ENCODE data around the gene VPS35L.

VPS35L gene

DNA sequence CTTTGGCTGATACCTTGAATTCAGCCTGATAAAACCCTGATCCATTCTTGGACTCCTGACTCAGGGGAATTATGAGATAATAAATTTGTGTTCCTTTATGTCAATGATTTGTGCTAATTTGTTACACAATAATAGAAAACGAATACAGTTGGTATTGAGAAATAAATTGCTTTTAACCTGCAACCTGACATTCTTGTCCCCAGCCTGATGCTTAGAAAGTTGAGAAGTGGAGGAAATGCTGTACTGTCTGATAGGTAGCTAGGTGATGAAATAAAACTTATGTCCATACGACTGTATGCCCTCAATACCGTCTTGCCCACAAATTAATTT lies 173.1 kb downstream of the VPS35L start:
- Mint-ChIP-seq H3K9me3 (no peaks in the 10 kb centered on the region), H3K27me3 (no peaks in the 10 kb centered on the region), H3K4me3 (no peak overlapping the region), H3K27ac (no peak overlapping the region), H3K36me3 (ENCODE audit: low read depth) (no peaks in the 10 kb centered on the region), H3K4me1 (ENCODE audit: low read depth) (peaks cover 9% of the 10 kb centered on the region)

DNA sequence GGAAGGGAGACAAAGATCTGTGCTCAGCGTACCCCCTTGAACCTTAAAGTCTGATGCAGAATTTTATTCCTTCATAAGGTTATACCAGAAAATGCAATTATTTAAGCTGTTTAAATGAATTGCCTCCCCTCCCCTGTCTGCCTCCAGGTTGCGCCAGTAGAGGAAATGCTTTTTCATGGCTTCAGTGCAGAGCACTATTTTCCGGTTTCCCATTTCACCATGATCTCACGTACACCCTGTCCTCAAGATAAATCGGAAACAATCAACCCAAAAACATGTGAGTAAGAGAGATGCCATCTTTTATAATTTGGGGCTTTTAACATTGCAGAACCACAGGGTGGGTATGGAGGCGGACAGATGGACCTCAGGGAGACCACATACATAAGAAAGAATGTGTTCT lies 178.0 kb downstream of the VPS35L start:
- Mint-ChIP-seq H3K4me1 (ENCODE audit: low read depth) (no peaks in the 10 kb centered on the region), H3K4me3 (no peak overlapping the region), H3K9me3 (no peaks in the 10 kb centered on the region), H3K27ac (no peak overlapping the region), H3K27me3 (no peaks in the 10 kb centered on the region), H3K36me3 (ENCODE audit: low read depth) (peaks cover 3% of the 10 kb centered on the region)

DNA sequence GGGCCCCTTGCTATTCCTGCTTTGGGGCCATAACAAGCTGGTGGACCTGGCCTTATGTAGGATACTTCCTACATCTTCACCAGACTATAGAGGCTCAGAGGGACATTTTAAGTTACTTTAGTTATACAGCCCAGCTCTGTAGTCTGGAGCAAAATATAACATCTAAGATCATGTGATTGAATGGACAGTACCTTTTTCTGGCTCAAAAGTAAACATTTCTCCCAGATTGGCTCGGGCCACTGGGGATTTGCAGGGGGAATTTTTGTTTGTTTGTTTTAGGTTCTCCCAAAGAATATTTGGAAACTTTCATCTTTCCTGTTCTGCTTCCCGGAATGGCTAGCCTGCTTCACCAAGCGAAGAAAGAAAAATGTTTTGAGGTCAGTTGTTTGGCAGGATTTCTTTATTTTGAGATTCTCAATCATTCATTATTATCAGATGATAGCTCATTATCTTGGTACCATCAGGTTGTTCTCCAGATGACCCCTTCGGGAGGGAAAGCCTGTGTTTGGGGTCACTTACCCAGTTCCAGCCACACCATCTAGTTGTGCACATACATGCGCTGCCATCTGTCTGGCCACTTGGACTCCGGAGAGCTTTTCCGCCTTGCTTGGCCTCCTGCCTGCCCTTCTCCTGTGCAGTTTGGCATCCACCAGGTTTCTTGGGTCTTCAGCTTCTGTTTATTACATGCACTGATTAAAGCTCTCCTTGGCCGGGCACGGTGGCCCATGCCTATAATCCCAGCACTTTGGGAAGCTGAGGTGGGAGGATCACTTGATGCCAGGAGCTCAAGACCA lies 179.8 kb downstream of the VPS35L start:
- peaks cover 3% of the 10 kb centered on the region for H3K36me3 Mint-ChIP-seq (ENCODE audit: low read depth)
- H3K4me3 Mint-ChIP-seq: no peak overlapping the region
- no peaks in the 10 kb centered on the region for H3K9me3 Mint-ChIP-seq
- no peaks in the 10 kb centered on the region for H3K4me1 Mint-ChIP-seq (ENCODE audit: low read depth)
- H3K27ac Mint-ChIP-seq: no peak overlapping the region
- no peaks in the 10 kb centered on the region for H3K27me3 Mint-ChIP-seq

DNA sequence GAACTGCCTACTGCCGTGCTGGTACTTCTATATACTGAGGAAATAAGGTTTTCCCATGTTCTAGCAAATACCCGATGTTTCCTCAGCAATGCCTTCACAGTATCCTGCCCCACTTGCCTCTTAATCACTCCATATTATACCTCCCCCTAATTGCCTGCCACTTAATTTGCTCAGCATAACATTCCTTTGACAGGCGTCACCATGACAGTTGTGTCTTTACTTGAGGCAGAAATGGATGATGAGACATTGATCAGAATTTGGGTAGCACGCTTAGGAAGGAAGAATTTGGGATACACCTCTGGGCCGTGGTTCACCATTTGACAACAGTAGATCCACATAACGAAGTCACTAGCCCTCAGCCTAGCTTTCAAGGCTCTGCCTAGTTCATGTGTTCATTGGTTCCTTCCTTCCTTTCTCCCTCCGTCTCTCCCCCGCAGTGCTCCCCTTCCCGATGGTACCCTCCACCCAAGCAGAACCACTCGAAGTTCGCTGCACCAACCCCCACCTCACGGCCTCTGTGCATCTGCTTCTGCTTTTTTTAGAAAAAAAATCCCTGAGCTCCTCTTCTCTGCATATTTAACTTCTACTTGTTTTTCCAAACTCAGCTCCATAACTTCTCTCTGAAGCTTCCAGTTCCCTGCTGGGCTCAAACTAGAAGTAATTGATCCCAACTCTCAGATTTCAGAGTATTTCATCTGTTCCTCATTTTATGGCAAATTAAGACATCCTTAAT lies 182.0 kb downstream of the VPS35L start:
- Mint-ChIP-seq H3K36me3 (ENCODE audit: low read depth) (peaks cover 3% of the 10 kb centered on the region), H3K9me3 (no peaks in the 10 kb centered on the region), H3K27me3 (no peaks in the 10 kb centered on the region), H3K27ac (no peak overlapping the region), H3K4me3 (no peak overlapping the region), H3K4me1 (ENCODE audit: low read depth) (no peaks in the 10 kb centered on the region)

DNA sequence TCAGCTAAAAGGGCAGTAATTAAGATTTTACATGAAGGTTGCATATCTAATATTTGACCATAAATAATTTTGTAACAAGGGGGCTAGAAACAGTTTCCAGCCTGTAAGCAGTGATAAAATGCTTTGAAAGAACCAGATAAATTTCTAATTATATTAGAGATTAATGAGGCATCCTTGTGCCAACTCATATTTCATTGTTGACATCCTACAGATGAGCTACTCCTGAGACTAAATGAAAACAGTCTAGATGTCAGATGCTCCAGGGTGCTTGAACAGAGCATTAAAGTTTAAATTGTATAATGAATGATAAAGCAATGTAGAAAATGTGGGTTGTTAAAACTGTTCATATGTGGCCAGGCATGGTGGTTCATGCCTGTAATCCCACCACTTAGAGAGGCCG lies 185.9 kb downstream of the VPS35L start:
- H3K27ac Mint-ChIP-seq: no peak overlapping the region
- no peaks in the 10 kb centered on the region for H3K9me3 Mint-ChIP-seq
- H3K4me1 Mint-ChIP-seq (ENCODE audit: low read depth): no peaks in the 10 kb centered on the region
- H3K4me3 Mint-ChIP-seq: no peak overlapping the region
- H3K36me3 Mint-ChIP-seq (ENCODE audit: low read depth): no peaks in the 10 kb centered on the region
- no peaks in the 10 kb centered on the region for H3K27me3 Mint-ChIP-seq

DNA sequence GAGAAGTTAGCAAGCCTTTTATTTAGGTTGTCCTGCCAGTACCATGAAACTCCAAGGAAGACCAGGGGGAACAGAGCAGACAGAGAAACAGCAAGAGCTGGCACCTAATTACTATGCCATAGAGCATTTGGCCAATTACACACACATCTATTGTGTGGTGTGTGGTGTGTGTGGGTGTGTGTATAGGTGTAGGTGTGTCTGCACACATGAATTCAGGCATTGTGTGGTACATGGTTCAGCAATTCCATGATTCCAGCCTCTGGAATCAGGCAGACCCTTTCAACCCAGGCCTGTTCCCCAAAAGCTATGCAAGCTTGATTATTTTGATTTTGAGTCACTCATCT lies 188.3 kb downstream of the VPS35L start:
- H3K27ac Mint-ChIP-seq: no peak overlapping the region
- no peaks in the 10 kb centered on the region for H3K4me1 Mint-ChIP-seq (ENCODE audit: low read depth)
- H3K4me3 Mint-ChIP-seq: no peak overlapping the region
- no peaks in the 10 kb centered on the region for H3K36me3 Mint-ChIP-seq (ENCODE audit: low read depth)
- H3K27me3 Mint-ChIP-seq: no peaks in the 10 kb centered on the region
- H3K9me3 Mint-ChIP-seq: no peaks in the 10 kb centered on the region

DNA sequence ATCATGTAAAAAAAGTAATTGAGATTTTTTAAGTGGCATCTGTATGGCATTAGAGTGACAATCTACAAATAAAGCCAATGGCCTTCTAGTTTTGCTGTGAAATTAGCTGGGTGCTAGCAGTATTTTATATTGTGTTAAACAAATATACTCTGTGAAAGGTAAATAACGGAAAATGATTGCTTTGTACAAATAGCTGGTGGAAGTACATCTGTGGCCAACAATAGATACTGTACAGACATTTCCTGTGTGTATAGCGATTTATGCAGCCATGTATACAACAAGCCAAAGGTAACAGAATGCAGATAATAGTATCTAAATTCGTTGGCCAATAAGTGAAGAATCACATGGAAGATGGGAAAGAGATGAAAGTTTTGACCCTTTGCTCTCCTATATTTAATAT lies 189.2 kb downstream of the VPS35L start:
- Mint-ChIP-seq H3K36me3 (ENCODE audit: low read depth) (no peaks in the 10 kb centered on the region), H3K4me1 (ENCODE audit: low read depth) (no peaks in the 10 kb centered on the region), H3K27me3 (no peaks in the 10 kb centered on the region), H3K27ac (no peak overlapping the region), H3K9me3 (no peaks in the 10 kb centered on the region), H3K4me3 (no peak overlapping the region)

DNA sequence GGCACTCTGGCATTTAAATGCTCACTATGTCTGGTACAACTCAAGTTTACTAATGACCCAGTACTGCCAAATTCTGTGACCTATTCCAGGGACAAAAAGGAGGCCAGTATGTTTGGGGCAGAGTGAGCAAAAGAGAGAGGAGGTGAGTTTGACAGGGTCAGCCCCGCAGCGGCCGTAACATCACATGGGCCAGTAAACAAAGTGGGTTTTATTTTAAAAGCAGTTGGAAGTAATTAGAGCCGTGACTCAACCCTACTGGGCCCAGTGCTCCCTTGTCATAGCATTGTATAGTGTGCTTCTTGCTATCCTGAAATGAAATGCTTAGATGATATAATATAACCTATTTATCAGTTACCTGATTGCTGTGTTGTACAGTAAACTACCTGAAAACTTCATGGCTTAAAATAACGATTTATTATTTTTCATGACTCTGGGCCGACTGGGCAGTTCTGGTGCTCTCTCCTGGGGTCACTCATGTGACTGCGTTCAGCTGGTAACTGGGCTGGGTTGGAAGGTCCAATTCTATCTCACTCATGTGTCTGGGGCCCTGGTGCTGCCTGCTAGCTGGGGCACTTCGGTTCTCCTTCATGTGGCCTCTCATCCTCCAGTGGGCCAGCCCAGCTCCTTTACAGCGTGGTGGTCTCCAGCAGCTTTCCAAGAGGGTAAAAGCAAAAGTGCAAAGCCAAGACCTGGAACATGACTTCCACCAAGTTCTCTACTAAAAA lies 189.9 kb downstream of the VPS35L start:
- Mint-ChIP-seq H3K9me3 (no peaks in the 10 kb centered on the region), H3K27ac (no peak overlapping the region), H3K4me3 (no peak overlapping the region), H3K4me1 (ENCODE audit: low read depth) (no peaks in the 10 kb centered on the region), H3K36me3 (ENCODE audit: low read depth) (no peaks in the 10 kb centered on the region), H3K27me3 (no peaks in the 10 kb centered on the region)

DNA sequence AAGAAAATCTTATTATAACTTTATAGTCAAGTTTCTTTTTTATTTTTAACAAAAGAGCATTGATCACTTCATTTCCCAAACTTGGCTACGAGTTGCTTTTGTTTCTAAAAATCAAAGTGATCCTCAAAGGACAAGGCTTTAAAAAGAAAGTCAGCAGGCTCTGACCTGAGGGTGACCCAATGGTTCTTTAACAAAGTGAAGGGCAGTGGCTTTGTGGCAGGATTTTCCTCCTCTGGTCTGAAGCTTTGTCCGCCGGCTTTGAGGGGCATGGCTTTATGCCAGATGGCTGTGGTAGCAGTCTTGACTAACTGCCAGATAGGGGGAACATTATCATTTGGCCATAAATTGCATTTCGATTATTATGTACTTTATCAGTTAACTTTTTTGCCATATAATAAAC lies 191.1 kb downstream of the VPS35L start:
- Mint-ChIP-seq H3K9me3 (no peaks in the 10 kb centered on the region), H3K4me1 (ENCODE audit: low read depth) (no peaks in the 10 kb centered on the region), H3K4me3 (no peak overlapping the region), H3K27me3 (no peaks in the 10 kb centered on the region), H3K36me3 (ENCODE audit: low read depth) (no peaks in the 10 kb centered on the region), H3K27ac (no peak overlapping the region)

DNA sequence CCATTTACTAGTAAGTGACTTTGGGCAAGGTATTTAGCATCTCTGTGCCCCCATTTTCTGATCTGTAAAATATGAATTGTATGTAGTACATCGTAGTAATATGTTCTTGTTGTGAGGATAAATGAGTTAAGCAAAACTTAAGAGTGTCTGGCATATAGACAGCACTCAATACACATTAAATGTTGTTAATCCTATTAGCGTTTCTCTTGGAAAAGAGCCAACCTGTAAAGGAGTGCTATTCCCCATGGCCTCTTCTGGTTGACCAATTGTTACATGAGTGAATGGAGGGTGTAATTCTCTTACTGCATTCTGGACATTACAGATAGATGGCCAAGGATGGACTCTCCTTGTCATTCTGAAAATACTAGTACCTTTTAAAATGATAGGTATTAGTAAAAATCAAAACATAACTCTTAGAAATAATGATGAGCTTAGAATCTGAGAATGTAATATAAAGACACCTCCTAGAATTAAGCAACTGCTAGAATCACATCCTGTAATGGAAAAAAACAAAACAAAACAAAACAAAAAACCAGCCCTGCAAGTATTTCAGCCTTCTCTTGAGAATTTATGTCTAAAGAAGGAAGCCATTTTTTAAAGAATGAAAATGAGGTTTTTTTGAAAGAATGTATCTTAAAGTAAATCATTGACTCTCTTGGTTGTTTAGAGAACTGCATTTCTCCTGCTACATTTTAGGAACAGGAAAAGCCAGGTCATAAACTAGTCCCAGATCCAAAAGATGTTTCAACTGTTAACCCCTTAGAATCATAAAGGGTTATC lies 193.1 kb downstream of the VPS35L start:
- H3K4me3 Mint-ChIP-seq: no peak overlapping the region
- no peak overlapping the region for H3K27ac Mint-ChIP-seq
- no peaks in the 10 kb centered on the region for H3K9me3 Mint-ChIP-seq
- H3K27me3 Mint-ChIP-seq: no peaks in the 10 kb centered on the region
- no peaks in the 10 kb centered on the region for H3K36me3 Mint-ChIP-seq (ENCODE audit: low read depth)
- no peaks in the 10 kb centered on the region for H3K4me1 Mint-ChIP-seq (ENCODE audit: low read depth)

DNA sequence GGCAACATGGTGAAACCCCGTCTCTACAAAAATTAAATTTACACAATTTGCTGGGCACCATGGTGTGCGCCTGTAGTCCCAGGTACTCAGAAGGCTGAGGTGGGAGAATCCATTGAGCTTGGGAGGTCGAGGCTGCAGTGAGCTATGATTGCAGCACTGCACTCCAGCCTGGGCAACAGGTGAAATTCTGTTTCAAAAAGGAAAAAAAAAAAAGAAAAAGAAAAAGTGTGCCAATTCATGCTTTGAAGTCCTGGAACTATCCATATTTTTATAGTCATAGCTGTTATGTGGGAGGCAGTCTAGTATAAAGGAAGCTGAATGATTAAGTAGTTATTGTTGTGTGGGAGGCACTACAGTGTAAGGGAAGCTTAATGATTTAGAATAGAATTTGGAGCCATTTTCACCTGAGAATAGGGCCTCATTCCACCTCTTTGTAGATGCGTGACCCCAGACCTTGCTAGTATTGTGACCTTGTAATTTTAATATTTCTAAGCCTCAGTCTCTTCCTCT lies 194.1 kb downstream of the VPS35L start:
- H3K4me1 Mint-ChIP-seq (ENCODE audit: low read depth): no peaks in the 10 kb centered on the region
- no peak overlapping the region for H3K4me3 Mint-ChIP-seq
- no peaks in the 10 kb centered on the region for H3K9me3 Mint-ChIP-seq
- no peak overlapping the region for H3K27ac Mint-ChIP-seq
- H3K27me3 Mint-ChIP-seq: no peaks in the 10 kb centered on the region
- no peaks in the 10 kb centered on the region for H3K36me3 Mint-ChIP-seq (ENCODE audit: low read depth)

All from stimulated activated naive CD8-positive, alpha-beta T cell treated with anti-CD3 and anti-CD28 coated beads, Interleukin-15, Interleukin-2, amounts not matched to agents 100 ng/mL and 50 ng/mL, for 24 hours (primary cell).